NCI-H187 treated with DMSO at 0.1 percent for 48 hours (cell line): ENCODE data around the gene B4GALNT4.
"Not testable (repeated sequence)": the region's sequence is repeated elsewhere in the genome, so short reads cannot be mapped to it uniquely, and the experiment has no call there.

Source experiments
- DNase-seq: peaks from one replicate; lab custom pipeline; 2025; lab: John Stamatoyannopoulos, UW

The B4GALNT4 gene

GRCh38 chr11:422249-422656 is 53.0 kb downstream of the B4GALNT4 start:
- DNase-seq, result no peak

GRCh38 chr11:424232-424631 is 54.9 kb downstream of the B4GALNT4 start:
- no peak for DNase-seq

DNA sequence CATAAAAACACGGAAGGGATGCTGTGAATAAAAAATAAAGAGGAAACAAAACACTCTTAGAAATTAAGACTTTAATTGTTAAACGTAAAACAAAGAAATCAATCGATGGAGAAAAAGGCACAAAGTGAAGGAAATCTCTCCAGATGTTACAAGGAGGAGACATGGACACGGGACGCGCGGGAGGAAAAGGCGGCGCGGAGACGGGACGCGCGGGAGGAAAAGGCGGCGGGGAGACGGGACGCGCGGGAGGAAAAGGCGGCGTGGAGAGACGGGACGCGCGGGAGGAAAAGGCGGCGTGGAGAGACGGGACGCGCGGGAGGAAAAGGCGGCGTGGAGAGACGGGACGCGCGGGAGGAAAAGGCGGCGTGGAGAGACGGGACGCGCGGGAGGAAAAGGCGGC is 55.5 kb downstream of the B4GALNT4 start:
- not testable (repeated sequence) for DNase-seq

- DNase-seq, result no peak
Observed at GRCh38 chr11:425301-425700, 56.0 kb downstream of the B4GALNT4 start.

- no peak for DNase-seq
Observed at GRCh38 chr11:426851-427250, 57.6 kb downstream of the B4GALNT4 start.

GRCh38 chr11:428295-428694 is 59.0 kb downstream of the B4GALNT4 start:
- no peak for DNase-seq

GRCh38 chr11:429391-429790 is 60.1 kb downstream of the B4GALNT4 start:
- DNase-seq, result no peak

DNA sequence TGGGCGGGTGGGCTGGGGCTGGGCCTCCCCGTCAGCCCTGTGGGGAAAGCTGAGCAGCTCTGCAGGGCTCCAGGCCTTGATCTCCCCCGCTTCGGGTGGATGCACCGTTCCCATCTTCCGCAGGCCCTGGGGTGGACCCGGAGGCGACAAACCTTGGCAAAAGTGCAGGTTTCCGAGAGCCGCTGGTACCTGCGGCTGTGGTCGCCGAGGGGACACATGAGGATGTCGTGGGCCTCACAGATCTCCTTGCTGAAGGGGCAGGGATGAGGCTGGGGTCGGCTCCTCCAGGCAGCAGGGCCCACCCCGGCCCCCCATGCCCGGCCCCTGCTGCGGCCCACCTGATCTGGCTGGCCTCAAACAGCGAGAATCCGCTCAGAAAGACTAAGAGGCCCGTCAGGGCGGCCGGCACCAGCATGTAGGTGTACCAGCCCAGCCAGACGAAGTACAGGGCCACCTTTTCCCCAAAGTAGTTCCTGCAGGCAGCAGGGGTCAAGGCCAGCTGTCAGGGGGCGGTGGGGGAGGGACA is 60.7 kb downstream of the B4GALNT4 start:
- DNase-seq, result no peak
